Chondrocyte (in vitro differentiated cells): Measurements from ENCODE around the gene PSMB9. TPM values are rescaled to one million over a fixed set of nuclear protein-coding genes. Genes with fewer than 3 reads are reported as not detected.

Experiments used
- DNase-seq: peaks from one replicate; pipeline ENCODE4 v3.0.0; 2021; ENCODE audit warnings: mixed read lengths, low spot score
- H3K27ac Mint-ChIP-seq: one replicate; pipeline ENCODE4 v1.8.0; 2021; ENCODE audit warnings: mild to moderate bottlenecking, moderate library complexity, mixed read lengths; ENCODE audit not compliant: unreplicated experiment
- H3K27me3 Mint-ChIP-seq: 2 replicates; pipeline ENCODE4 v1.8.0; 2021; ENCODE audit warnings: low read depth, mixed read lengths
- H3K36me3 Mint-ChIP-seq: 2 replicates; pipeline ENCODE4 v1.8.0; 2021; ENCODE audit warnings: low read depth, mixed read lengths
- H3K4me1 Mint-ChIP-seq: 2 replicates; pipeline ENCODE4 v1.8.0; 2021; ENCODE audit warnings: low read depth, mild to moderate bottlenecking, mixed read lengths
- H3K4me3 Mint-ChIP-seq: one replicate; pipeline ENCODE4 v1.8.0; 2021; ENCODE audit warnings: mild to moderate bottlenecking, moderate library complexity, mixed read lengths; ENCODE audit not compliant: unreplicated experiment
- H3K9me3 Mint-ChIP-seq: 2 replicates; pipeline ENCODE4 v1.8.0; 2021; ENCODE audit warnings: low read depth, mixed read lengths
- total RNA-seq: library from RNA; stranded (reverse); gene quantifications from 3 replicates; pipeline ENCODE4 v1.2.1, GENCODE V29; 2021
- TF ChIP-seq, protein P1 (sequence below): fragments of 200-600 bp; sonication (generic); IDR thresholded peaks from 2 replicates; pipeline ENCODE4 v1.5.0; 2021; ENCODE audit warnings: antibody characterized with exemption, mild to moderate bottlenecking, moderate library complexity

PSMB9 gene
- total RNA-seq, 1 donor from 2014 or later: 1.2 TPM

DNA sequence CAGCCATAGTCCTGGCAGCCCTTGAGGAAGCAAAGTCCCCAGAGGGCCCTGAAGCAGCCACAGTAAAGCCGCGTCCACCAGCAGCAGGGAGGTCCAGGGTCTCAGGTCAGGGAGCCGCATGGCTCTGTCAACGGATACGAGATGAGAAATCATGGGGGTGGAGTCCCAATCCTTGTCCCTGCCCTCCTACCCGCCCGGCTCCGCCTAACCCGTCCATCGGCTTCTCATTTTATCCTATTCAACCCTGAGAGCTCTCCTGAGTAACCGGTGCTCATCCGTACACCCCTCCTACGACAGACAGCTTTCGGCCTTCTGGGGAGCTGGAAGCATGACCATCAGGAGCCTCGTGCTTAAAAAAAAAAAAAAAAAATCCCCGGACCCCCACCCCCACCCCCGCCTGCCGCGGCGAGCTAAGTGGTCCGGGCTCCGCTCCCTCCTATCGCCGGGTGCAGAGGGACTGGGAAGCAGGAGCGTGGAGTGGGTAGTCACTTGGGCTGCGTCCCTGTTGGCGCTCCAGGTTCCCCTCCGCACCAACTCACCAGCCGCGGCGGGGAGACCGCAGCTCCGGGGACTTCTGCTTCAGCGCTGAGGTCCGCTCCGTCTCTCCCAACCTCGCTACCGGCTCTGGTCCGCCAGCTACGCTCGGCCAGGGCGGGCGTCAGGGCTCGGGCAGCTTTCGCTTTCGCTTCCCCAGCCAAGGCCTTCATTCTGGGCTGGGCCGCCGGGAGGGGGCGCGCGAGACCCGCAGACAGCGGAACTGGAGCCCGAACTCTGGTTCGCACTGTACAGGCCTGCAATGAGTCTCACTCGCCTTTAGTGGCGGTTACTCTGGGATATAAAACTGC lies 15.7 kb upstream of the PSMB9 start, which contains the start of gene TAP2:
TAP2 (minus strand) TSS at position 626 of the 845 bp plus-strand sequence; CDS start at position 120, 506 bp downstream.
- TF ChIP-seq, protein P1, sequence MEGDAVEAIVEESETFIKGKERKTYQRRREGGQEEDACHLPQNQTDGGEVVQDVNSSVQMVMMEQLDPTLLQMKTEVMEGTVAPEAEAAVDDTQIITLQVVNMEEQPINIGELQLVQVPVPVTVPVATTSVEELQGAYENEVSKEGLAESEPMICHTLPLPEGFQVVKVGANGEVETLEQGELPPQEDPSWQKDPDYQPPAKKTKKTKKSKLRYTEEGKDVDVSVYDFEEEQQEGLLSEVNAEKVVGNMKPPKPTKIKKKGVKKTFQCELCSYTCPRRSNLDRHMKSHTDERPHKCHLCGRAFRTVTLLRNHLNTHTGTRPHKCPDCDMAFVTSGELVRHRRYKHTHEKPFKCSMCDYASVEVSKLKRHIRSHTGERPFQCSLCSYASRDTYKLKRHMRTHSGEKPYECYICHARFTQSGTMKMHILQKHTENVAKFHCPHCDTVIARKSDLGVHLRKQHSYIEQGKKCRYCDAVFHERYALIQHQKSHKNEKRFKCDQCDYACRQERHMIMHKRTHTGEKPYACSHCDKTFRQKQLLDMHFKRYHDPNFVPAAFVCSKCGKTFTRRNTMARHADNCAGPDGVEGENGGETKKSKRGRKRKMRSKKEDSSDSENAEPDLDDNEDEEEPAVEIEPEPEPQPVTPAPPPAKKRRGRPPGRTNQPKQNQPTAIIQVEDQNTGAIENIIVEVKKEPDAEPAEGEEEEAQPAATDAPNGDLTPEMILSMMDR: peak; percentile 97
- Mint-ChIP-seq H3K4me1 (peaks cover 12% of the 10 kb centered on the region), H3K4me3 (peak within 1 kb of the TSS; percentile 79), H3K27me3 (no peaks in the 10 kb centered on the region), H3K36me3 (peaks cover 7% of the 10 kb centered on the region), H3K27ac (peak within 1 kb of the TSS; percentile 92), H3K9me3 (no peaks in the 10 kb centered on the region)
- peak; percentile 97 for DNase-seq

- Mint-ChIP-seq H3K27ac (peak overlapping the region; percentile 92), H3K4me3 (no peak overlapping the region), H3K4me1 (peaks cover 21% of the 10 kb centered on the region), H3K9me3 (no peaks in the 10 kb centered on the region), H3K36me3 (peaks cover 7% of the 10 kb centered on the region), H3K27me3 (no peaks in the 10 kb centered on the region)
- DNase-seq: no peak
- TF ChIP-seq, protein P1: no peak
Measured at GRCh38 chr6:32839356-32839755, 14.6 kb upstream of the PSMB9 start.

GRCh38 chr6:32840604-32841246 lies 13.3 kb upstream of the PSMB9 start:
- DNase-seq: no peak
- H3K4me3 Mint-ChIP-seq: no peak overlapping the region
- H3K9me3 Mint-ChIP-seq: no peaks in the 10 kb centered on the region
- H3K27me3 Mint-ChIP-seq: no peaks in the 10 kb centered on the region
- H3K4me1 Mint-ChIP-seq: peaks cover 26% of the 10 kb centered on the region
- peaks cover 3% of the 10 kb centered on the region for H3K36me3 Mint-ChIP-seq
- no peak overlapping the region for H3K27ac Mint-ChIP-seq
- TF ChIP-seq, protein P1: no peak

DNA sequence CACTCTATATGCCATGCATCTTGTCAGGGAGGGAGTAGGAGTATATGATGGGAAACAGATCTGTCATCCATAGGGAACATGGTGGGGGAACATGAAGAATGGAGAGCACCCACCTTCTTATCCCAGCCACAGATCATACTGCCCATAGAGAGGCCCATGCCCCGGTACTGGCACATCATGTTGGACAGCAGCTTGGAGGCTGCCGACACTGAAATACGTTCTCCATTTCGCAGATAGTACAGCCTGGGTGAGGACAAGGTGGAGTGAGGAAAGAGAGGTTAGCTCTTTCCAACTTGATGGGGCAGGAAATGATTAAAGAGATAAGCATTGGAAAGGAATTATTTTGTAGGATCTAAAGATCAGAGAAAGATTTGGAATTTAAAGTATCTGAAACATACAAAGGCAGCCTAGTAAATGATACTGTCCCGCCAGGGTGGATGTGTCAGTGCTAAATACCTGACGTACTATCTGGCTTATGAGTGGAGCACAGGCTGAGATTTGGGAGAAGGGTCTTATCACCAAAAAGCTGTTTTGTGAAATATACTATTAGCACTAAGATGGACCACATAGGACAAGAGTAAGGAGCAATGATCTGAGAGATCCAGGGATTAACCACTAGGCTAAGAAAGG lies 11.9 kb upstream of the PSMB9 start:
- Mint-ChIP-seq H3K9me3 (no peaks in the 10 kb centered on the region), H3K27me3 (no peaks in the 10 kb centered on the region), H3K4me1 (peaks cover 24% of the 10 kb centered on the region), H3K27ac (no peak overlapping the region), H3K36me3 (peaks cover 4% of the 10 kb centered on the region), H3K4me3 (no peak overlapping the region)
- TF ChIP-seq, protein P1: no peak
- DNase-seq: no peak

- TF ChIP-seq, protein P1: no peak
- Mint-ChIP-seq H3K9me3 (no peaks in the 10 kb centered on the region), H3K27ac (no peak overlapping the region), H3K27me3 (no peaks in the 10 kb centered on the region), H3K4me1 (peaks cover 19% of the 10 kb centered on the region), H3K36me3 (peaks cover 9% of the 10 kb centered on the region), H3K4me3 (no peak overlapping the region)
- no peak for DNase-seq
Measured at GRCh38 chr6:32842690-32843089, 11.3 kb upstream of the PSMB9 start.
